Endothelial cell of umbilical vein (primary cell): ENCODE data around the gene GPD1L. TPM values are rescaled to one million over a fixed set of nuclear protein-coding genes. Genes with fewer than 3 reads are reported as not detected.
A peak's percentile ranks its signal among the peaks of the same experiment; 100 is the strongest.

Source experiments
- BruUV-seq: library from RNA; stranded (reverse); fragments of 400-500 nt; replicated peaks from 2 replicates; lab custom pipeline; 2021; lab: Mats Ljungman, UMichigan
- CTCF ChIA-PET: fragments of 300-600, 350-600 bp; sonication (Branson Sonifier 250); formaldehyde crosslinking; loops from one replicate; lab custom pipeline; 2021; ENCODE audit warnings: antibody characterized with exemption, inconsistent platforms; lab: Charles Lee
- POLR2A ChIA-PET: fragments of 300-600, 350-600 bp; sonication (Branson Sonifier 250); formaldehyde crosslinking; loops from one replicate; lab custom pipeline; 2021; ENCODE audit warnings: antibody characterized with exemption, inconsistent platforms; lab: Charles Lee
- DNase-seq: peaks from one replicate; pipeline ENCODE4 v3.0.0-alpha.2; 2011; ENCODE audit warnings: low read depth, low spot score
- FAIRE-seq: peaks from 2 replicates; lab custom pipeline; 2011; peaks lifted over from hg19 to GRCh38; lab: Jason Lieb, UNC
- H2AFZ ChIP-seq: 2 replicates; pipeline ENCODE4 v1.6.0; 2012; ENCODE audit warnings: low read depth, low read length, control low read depth, inconsistent platforms
- H3K27ac ChIP-seq: 2 replicates; pipeline ENCODE4 v1.5.1; 2011; ENCODE audit warnings: low read depth, mild to moderate bottlenecking, control low read depth, low read length, moderate library complexity; ENCODE audit not compliant: insufficient read depth
- H3K27me3 ChIP-seq, 2 experiments: 2 replicates each; pipeline versions ENCODE4 v1.6.0 to v1.6.1; 2011; ENCODE audit warnings: low read length in 2 of 2, mixed read lengths in 1 of 2; ENCODE audit not compliant: control insufficient read depth in 2 of 2, insufficient read depth in 2 of 2
- H3K36me3 ChIP-seq, 2 experiments: 2 replicates in 1 of 2; 3 replicates in 1 of 2; pipeline ENCODE4 v1.5.1; 2011; ENCODE audit warnings: low read length in 2 of 2, mild to moderate bottlenecking in 1 of 2, moderate library complexity in 1 of 2; ENCODE audit not compliant: control insufficient read depth in 2 of 2, insufficient read depth in 2 of 2; ENCODE audit errors: extremely low read depth in 1 of 2
- H3K4me1 ChIP-seq: 3 replicates; pipeline ENCODE4 v1.5.1; 2011; ENCODE audit warnings: mild to moderate bottlenecking, low read length; ENCODE audit not compliant: control insufficient read depth, insufficient read depth; ENCODE audit errors: extremely low read depth
- H3K4me2 ChIP-seq: 2 replicates; pipeline ENCODE4 v1.6.1; 2011; ENCODE audit warnings: low read length, control low read depth, mixed read lengths; ENCODE audit not compliant: insufficient read depth
- H3K4me3 ChIP-seq, 3 experiments: fragments of 200-600 bp in 1 of 3; sonication (generic), shearing (Covaris generic) in 1 of 3; replicated peaks in 1 of 3; 2 replicates each; pipeline ENCODE4 v1.5.1; 2011 to 2016; ENCODE audit warnings: control low read depth in 3 of 3, low read length in 3 of 3, mild to moderate bottlenecking in 2 of 3, inconsistent platforms in 1 of 3, low read depth in 1 of 3, moderate library complexity in 1 of 3; ENCODE audit not compliant: insufficient read depth in 1 of 3
- H3K79me2 ChIP-seq: 2 replicates; pipeline ENCODE4 v1.6.0; 2012; ENCODE audit warnings: low read length, inconsistent platforms; ENCODE audit not compliant: control insufficient read depth, insufficient read depth
- H3K9ac ChIP-seq: replicated peaks from 2 replicates; pipeline ENCODE3; 2011; ENCODE audit warnings: low read length, control low read depth; ENCODE audit not compliant: insufficient read depth; ENCODE audit errors: extremely low read depth
- H3K9me1 ChIP-seq: replicated peaks from 3 replicates; pipeline ENCODE4 v1.6.0; 2011; ENCODE audit warnings: mild to moderate bottlenecking, low read length; ENCODE audit not compliant: control insufficient read depth, insufficient read depth; ENCODE audit errors: extremely low read depth
- H3K9me3 ChIP-seq: replicated peaks from 2 replicates; pipeline ENCODE4 v1.5.1; 2012; ENCODE audit warnings: low read length, inconsistent platforms; ENCODE audit not compliant: control insufficient read depth, insufficient read depth
- H4K20me1 ChIP-seq: replicated peaks from 2 replicates; pipeline ENCODE3; 2011; ENCODE audit warnings: mild to moderate bottlenecking, low read length; ENCODE audit not compliant: control insufficient read depth, insufficient read depth; ENCODE audit errors: extremely low read depth
- CTCF ChIP-seq, 2 donors: IDR thresholded peaks; 1 replicate in 1 of 2; 2 replicates in 1 of 2; pipeline ENCODE4 v1.5.1; 2011; ENCODE audit warnings: low read length in 2 of 2, mild to moderate bottlenecking in 2 of 2, moderate library complexity in 2 of 2, control low read depth in 1 of 2, inconsistent platforms in 1 of 2, low read depth in 1 of 2; ENCODE audit not compliant: insufficient read depth in 1 of 2; ENCODE audit errors: extremely low read depth in 1 of 2
- EZH2 ChIP-seq: IDR thresholded peaks from 2 replicates; pipeline ENCODE4 v1.6.1; 2012; ENCODE audit warnings: borderline replicate concordance, low read depth, mild to moderate bottlenecking, moderate library complexity, low read length, inconsistent platforms; ENCODE audit not compliant: severe bottlenecking
- FOS ChIP-seq: IDR thresholded peaks from 2 replicates; pipeline ENCODE4 v1.6.1; 2011; ENCODE audit warnings: mild to moderate bottlenecking, low read length, moderate library complexity, borderline replicate concordance; ENCODE audit not compliant: insufficient read depth
- GATA2 ChIP-seq: IDR thresholded peaks from 2 replicates; pipeline ENCODE4 v1.7.0; 2011; ENCODE audit warnings: low read depth, mild to moderate bottlenecking, moderate library complexity, mixed read lengths, low read length; ENCODE audit not compliant: insufficient read length, insufficient read depth
- JUN ChIP-seq: IDR thresholded peaks from 2 replicates; pipeline ENCODE4 v1.6.1; 2011; ENCODE audit warnings: borderline replicate concordance, low read depth; ENCODE audit not compliant: insufficient read length, insufficient read depth
- MYC ChIP-seq: IDR thresholded peaks from one replicate; pipeline ENCODE4 v1.6.1; 2011; ENCODE audit warnings: mild to moderate bottlenecking, low read depth, low read length
- POLR2A ChIP-seq: IDR thresholded peaks from 2 replicates; pipeline ENCODE4 v1.6.1; 2012; ENCODE audit warnings: low read depth, mild to moderate bottlenecking, control low read depth, low read length
- POLR2AphosphoS5 ChIP-seq: IDR thresholded peaks from 2 replicates; pipeline ENCODE4 v1.6.1; 2012; ENCODE audit warnings: low read depth, mild to moderate bottlenecking, control low read depth, low read length, moderate library complexity; ENCODE audit not compliant: insufficient read depth
- dilution Hi-C: fragments of 300-500 bp; cut with MboI; formaldehyde crosslinking; loops from one replicate; pipeline ENCODE4 v1.15.0; 2019; ENCODE audit warnings: low sequenced_read_pairs; ENCODE audit not compliant: extremely low pct_ligation_motif_present
- intact Hi-C: fragments of 100-400 bp; cut with micrococcal nuclease; formaldehyde crosslinking; loops from one replicate; pipeline ENCODE4 v1.10.0; 2022
- polyA plus RNA-seq, 4 experiments: library from polyadenylated mRNA; depleted of rRNA in 3 of 4; stranded (reverse) in 3 of 4; unstranded in 1 of 4; fragments of >200 nt; gene quantifications; 2 replicates each; pipeline versions ENCODE4 v1.2.1 to v1.2.3, GENCODE V29; 2011 to 2012; ENCODE audit warnings: missing spikeins in 1 of 4
- total RNA-seq: library from RNA; stranded (reverse); gene quantifications from 2 replicates; pipeline ENCODE4 v1.2.3, GENCODE V29; 2021
- TF ChIP-seq, protein P1 (sequence below): IDR thresholded peaks from 2 replicates; pipeline ENCODE4 v1.6.1; 2011; ENCODE audit not compliant: insufficient read depth, insufficient read length

Gene GPD1L
- total and polyA plus RNA-seq, 2 donors (not counting 3 experiments of a cell fraction or from before 2014, with no cell fraction given) = 5.1 to 12.9 TPM

DNA sequence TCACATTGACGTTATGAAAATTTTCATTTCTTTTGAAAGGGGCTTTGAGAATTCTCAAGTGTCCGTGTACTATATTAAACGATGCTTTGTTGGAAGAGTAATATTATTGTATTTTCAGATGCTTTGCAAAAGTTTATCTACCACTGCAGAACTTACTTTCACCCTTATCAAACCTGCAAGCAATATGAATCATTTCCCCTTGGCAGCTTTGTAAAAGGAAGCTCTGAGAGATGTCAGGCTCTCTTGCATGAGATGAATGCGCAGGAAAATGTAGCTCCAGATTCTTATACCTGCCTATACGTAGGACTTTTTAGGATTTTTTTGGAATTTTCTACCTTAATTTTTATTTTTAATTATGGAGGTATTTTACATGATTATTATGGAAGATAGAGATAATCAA is 34.5 kb downstream of the GPD1L start:
- POLR2A ChIA-PET = interaction anchor here (0.6 kb wide), 1 partner anchor 119 kb away, joined by 5 read pairs; no protein-coding TSS in a partner anchor
- Histone ChIP-seq H3K9me3 (no peaks in the 10 kb centered on the region), H3K4me3 (no peak overlapping the region), H3K36me3 (no peaks in the 10 kb centered on the region), H4K20me1 (no peaks in the 10 kb centered on the region), H3K9me1 (no peaks in the 10 kb centered on the region), H3K9ac (no peak overlapping the region), H3K79me2 (no peaks in the 10 kb centered on the region), H3K4me2 (peak overlapping the region; percentile 59), H3K27me3 (no peaks in the 10 kb centered on the region), H3K27ac (no peak overlapping the region), H2AFZ (no peak overlapping the region), H3K4me1 (peaks cover 34% of the 10 kb centered on the region)
- TF ChIP-seq POLR2A = peak; percentile 84
- TF ChIP-seq GATA2 = peak; percentile 98
- TF ChIP-seq, protein P1, sequence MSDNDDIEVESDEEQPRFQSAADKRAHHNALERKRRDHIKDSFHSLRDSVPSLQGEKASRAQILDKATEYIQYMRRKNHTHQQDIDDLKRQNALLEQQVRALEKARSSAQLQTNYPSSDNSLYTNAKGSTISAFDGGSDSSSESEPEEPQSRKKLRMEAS = no peak
- peak; percentile 81 for TF ChIP-seq FOS
- no peak for TF ChIP-seq CTCF (IDR thresholded peaks at IDR 0.05; ENCODE audit: extremely low read depth in 1 of 2, insufficient read depth in 1 of 2, low read depth in 1 of 2, low read length in 2 of 2)
- TF ChIP-seq EZH2 = no peak
- TF ChIP-seq JUN = peak; percentile 96
- peak; percentile 86 for TF ChIP-seq POLR2AphosphoS5
- no peak for TF ChIP-seq MYC
- FAIRE-seq (peak; percentile 96), DNase-seq (peak; percentile 94)
- dilution Hi-C loops (no loop called here), intact Hi-C loops (loop anchor here (1.0 to 10.0 kb wide), 5 partner anchors 35 to 608 kb away; partner anchors contain the start of genes GPD1L and STT3B)
- CTCF ChIA-PET = interaction anchor here (1.0 to 1.7 kb wide), 4 partner anchors 109 to 530 kb away, joined by 3 to 15 read pairs (median 8); no protein-coding TSS in a partner anchor
- BruUV-seq = no TSS peak
